ENCODE results near the gene UBE2V1. TPM values are rescaled to one million over a fixed set of nuclear protein-coding genes. Genes with fewer than 3 reads are reported as not detected.

Gene UBE2V1
- total and polyA plus RNA-seq, 2 of the 13 experiments (the other 11 are each of a cell fraction or from before 2014, with no cell fraction given): 81.3 to 132 TPM

DNA sequence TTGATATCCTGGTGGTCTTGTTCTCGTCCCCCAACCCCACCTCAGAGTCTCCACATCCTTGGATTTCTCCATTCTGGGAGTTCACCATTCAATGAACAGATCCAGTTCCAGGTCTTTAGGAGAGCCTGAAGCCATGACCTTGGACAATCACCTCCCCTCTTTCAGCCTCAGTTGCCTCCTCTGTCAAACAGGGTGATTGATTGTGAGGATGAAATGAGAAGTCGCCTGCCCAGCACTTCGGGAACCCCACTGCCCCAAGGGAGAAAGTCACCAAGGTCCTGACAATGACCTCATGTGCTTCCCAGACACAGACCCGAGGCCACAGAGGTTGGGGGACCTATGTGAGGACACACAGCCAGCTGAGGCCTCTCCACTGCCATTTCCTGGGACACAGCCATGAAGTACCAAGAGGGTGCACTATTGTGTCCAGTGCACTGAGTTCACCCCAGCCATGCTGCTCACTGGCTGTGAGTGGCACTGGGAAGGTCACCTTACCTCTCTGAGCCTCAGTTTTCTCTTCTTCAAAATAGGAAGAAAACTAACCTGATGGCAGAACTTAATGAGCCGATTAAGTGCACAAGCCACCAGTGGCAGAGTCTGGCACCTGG is 68.5 kb downstream of the UBE2V1 start (continued):
- TF ChIP-seq PRDM15 (CRISPR knock-in tag; IDR thresholded peaks at IDR 0.05) (peak; percentile 97), ESRRA (CRISPR knock-in tag; IDR thresholded peaks at IDR 0.05; ENCODE audit: low read depth) (peak; percentile 36; the same call in 1 of the 2 replicates), RXRA (CRISPR knock-in tag; IDR thresholded peaks at IDR 0.05) (peak; percentile 33), SAP130 (CRISPR knock-in tag; IDR thresholded peaks at IDR 0.05; ENCODE audit: low read depth) (peak; percentile 40), TOPORS (CRISPR knock-in tag; IDR thresholded peaks at IDR 0.05) (no peak), HDAC6 (IDR thresholded peaks at IDR 0.05; ENCODE audit: low read depth, low read length) (no peak), ZNF350 (CRISPR knock-in tag; IDR thresholded peaks at IDR 0.05; ENCODE audit: borderline replicate concordance, low read depth) (0 out of 2 replicates have a peak, but pooled peaks have one; percentile 12), ZFP36 (IDR thresholded peaks at IDR 0.05; ENCODE audit: borderline replicate concordance, low read depth, low read length, partially characterized antibody) (no peak), ZMAT3 (CRISPR knock-in tag; conservative IDR thresholded peaks at IDR 0.05) (peak; percentile 72; the same call in 1 of the 2 replicates), KAT7 (CRISPR knock-in tag; IDR thresholded peaks at IDR 0.05; ENCODE audit: borderline replicate concordance) (0 out of 2 replicates have a peak, but pooled peaks have one; percentile 18), ZMYM3 (CRISPR knock-in tag; IDR thresholded peaks at IDR 0.05) (peak; percentile 71), ZNF672 (CRISPR knock-in tag; IDR thresholded peaks at IDR 0.05) (no peak), SP5 (CRISPR knock-in tag; IDR thresholded peaks at IDR 0.05; ENCODE audit: borderline replicate concordance, low read depth) (0 out of 2 replicates have a peak, but pooled peaks have one; percentile 6), YEATS2 (CRISPR knock-in tag; IDR thresholded peaks at IDR 0.05; ENCODE audit: borderline replicate concordance) (no peak), ARID5B (CRISPR knock-in tag; IDR thresholded peaks at IDR 0.05) (0 out of 2 replicates have a peak, but pooled peaks have one; percentile 5), TMF1 (CRISPR knock-in tag; IDR thresholded peaks at IDR 0.05; ENCODE audit: low read depth) (no peak)
- TF ChIP-seq, protein P1, sequence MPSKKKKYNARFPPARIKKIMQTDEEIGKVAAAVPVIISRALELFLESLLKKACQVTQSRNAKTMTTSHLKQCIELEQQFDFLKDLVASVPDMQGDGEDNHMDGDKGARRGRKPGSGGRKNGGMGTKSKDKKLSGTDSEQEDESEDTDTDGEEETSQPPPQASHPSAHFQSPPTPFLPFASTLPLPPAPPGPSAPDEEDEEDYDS (CRISPR knock-in tag; IDR thresholded peaks at IDR 0.05): peak; percentile 49; the same call in 1 of the 2 replicates
- TF ChIP-seq, protein P2, sequence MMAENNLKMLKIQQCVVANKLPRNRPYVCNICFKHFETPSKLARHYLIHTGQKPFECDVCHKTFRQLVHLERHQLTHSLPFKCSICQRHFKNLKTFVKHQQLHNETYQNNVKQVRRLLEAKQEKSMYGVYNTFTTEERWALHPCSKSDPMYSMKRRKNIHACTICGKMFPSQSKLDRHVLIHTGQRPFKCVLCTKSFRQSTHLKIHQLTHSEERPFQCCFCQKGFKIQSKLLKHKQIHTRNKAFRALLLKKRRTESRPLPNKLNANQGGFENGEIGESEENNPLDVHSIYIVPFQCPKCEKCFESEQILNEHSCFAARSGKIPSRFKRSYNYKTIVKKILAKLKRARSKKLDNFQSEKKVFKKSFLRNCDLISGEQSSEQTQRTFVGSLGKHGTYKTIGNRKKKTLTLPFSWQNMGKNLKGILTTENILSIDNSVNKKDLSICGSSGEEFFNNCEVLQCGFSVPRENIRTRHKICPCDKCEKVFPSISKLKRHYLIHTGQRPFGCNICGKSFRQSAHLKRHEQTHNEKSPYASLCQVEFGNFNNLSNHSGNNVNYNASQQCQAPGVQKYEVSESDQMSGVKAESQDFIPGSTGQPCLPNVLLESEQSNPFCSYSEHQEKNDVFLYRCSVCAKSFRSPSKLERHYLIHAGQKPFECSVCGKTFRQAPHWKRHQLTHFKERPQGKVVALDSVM (CRISPR knock-in tag; IDR thresholded peaks at IDR 0.05): peak; percentile 30; the same call in 1 of the 2 replicates
